Smooth muscle cell (in vitro differentiated cells): ENCODE results near the gene KRTAP5-3. TPM values are rescaled to one million over a fixed set of nuclear protein-coding genes. Genes with fewer than 3 reads are reported as not detected.
A peak's percentile ranks its signal among the peaks of the same experiment; 100 is the strongest.

ENCODE experiments used
- DNase-seq: peaks from one replicate; lab custom pipeline; 2025; ENCODE audit not compliant: unreplicated experiment; lab: John Stamatoyannopoulos, UW
- H2AFZ ChIP-seq: fragments of 200-600 bp; sonication (generic); 2 replicates; pipeline ENCODE4 v1.6.0; 2016; ENCODE audit warnings: antibody characterized with exemption, low read depth, mild to moderate bottlenecking
- H3F3A ChIP-seq: fragments of 200-600 bp; sonication (generic); 2 replicates; pipeline ENCODE4 v1.6.0; 2017; ENCODE audit warnings: antibody characterized with exemption, low read depth
- H3K27ac ChIP-seq: fragments of 200-600 bp; sonication (generic); 2 replicates; pipeline ENCODE4 v1.5.1; 2016; ENCODE audit warnings: low read depth, mild to moderate bottlenecking
- H3K27me3 ChIP-seq: fragments of 200-600 bp; sonication (generic); 2 replicates; pipeline ENCODE4 v1.6.1; 2016; ENCODE audit warnings: low read depth, mild to moderate bottlenecking
- H3K36me3 ChIP-seq: fragments of 200-600 bp; sonication (generic); 2 replicates; pipeline ENCODE4 v1.5.1; 2016; ENCODE audit warnings: low read depth
- H3K4me1 ChIP-seq: fragments of 200-600 bp; sonication (generic); 2 replicates; pipeline ENCODE4 v1.5.1; 2016; ENCODE audit warnings: low read depth
- H3K4me2 ChIP-seq: fragments of 200-600 bp; sonication (generic); 2 replicates; pipeline ENCODE4 v1.6.0; 2016; ENCODE audit warnings: mild to moderate bottlenecking
- H3K4me3 ChIP-seq: fragments of 200-600 bp; sonication (generic); 2 replicates; pipeline ENCODE4 v1.5.1; 2016; ENCODE audit warnings: mild to moderate bottlenecking
- H3K79me2 ChIP-seq: fragments of 200-600 bp; sonication (generic); 2 replicates; pipeline ENCODE4 v1.6.0; 2016; ENCODE audit warnings: low read depth, mild to moderate bottlenecking
- H3K9ac ChIP-seq: fragments of 200-600 bp; sonication (generic); 2 replicates; pipeline ENCODE4 v1.6.0; 2016; ENCODE audit warnings: low read depth
- H3K9me3 ChIP-seq: fragments of 200-600 bp; sonication (generic); replicated peaks from 2 replicates; pipeline ENCODE4 v1.5.1; 2016; ENCODE audit warnings: low read depth
- H4K20me1 ChIP-seq: fragments of 200-600 bp; sonication (generic); 2 replicates; pipeline ENCODE4 v1.6.0; 2016; ENCODE audit warnings: low read depth
- CTCF ChIP-seq: fragments of 200-600 bp; sonication (generic); IDR thresholded peaks from 2 replicates; pipeline ENCODE4 v1.5.1; 2017; ENCODE audit warnings: borderline replicate concordance, mild to moderate bottlenecking, antibody characterized with exemption; ENCODE audit not compliant: insufficient read depth, poor library complexity, severe bottlenecking
- WGBS: methylation state at CpG from one replicate; pipeline ENCODE4 v1.1.7; 2016; ENCODE audit warnings: low lambda C conversion rate; 5-methylcytosine and 5-hydroxymethylcytosine counted together
- polyA plus RNA-seq: library from polyadenylated mRNA; unstranded; fragments of >200 nt; fragmentation: Nextera tagmentation; extraction: Ambion mirVana; gene quantifications from 2 replicates; pipeline ENCODE4 v1.2.1, GENCODE V29; 2016
- total RNA-seq: library from RNA; depleted of rRNA; stranded (reverse); fragments of >200 nt; gene quantifications from 2 replicates; pipeline ENCODE4 v1.2.3, GENCODE V29; 2014

The KRTAP5-3 gene
- total and polyA plus RNA-seq, 2 experiments from 2014 or later, result not detected

GRCh38 chr11:1572197-1573076 is 35.8 kb downstream of the KRTAP5-3 start, which contains the start of gene DUSP8:
Gene DUSP8 (minus strand): TSS chr11:1572271. CDS start chr11:1565826, 6,445 bp downstream.
- 2% methylated on average over 56 of the region's 124 CpGs for WGBS
- Histone ChIP-seq H3K9me3 (no peaks in the 10 kb centered on the region), H3K9ac (peak within 1 kb of the TSS; percentile 97), H3K4me1 (no peaks in the 10 kb centered on the region), H3K36me3 (no peaks in the 10 kb centered on the region), H3K79me2 (peaks cover 6% of the 10 kb centered on the region), H2AFZ (peak within 1 kb of the TSS; percentile 75), H3K27ac (peak within 1 kb of the TSS; percentile 20), H3K4me2 (peak within 1 kb of the TSS; percentile 96), H3F3A (no peaks in the 10 kb centered on the region), H3K27me3 (peaks cover 29% of the 10 kb centered on the region), H3K4me3 (peak within 1 kb of the TSS; percentile 75), H4K20me1 (peaks cover 37% of the 10 kb centered on the region)
- TF ChIP-seq CTCF, result no peak
- DNase-seq, result peak; percentile 74

GRCh38 chr11:1571760-1572196 is 36.5 kb downstream of the KRTAP5-3 start:
- H3K4me2 ChIP-seq, result peak overlapping the region; percentile 81

GRCh38 chr11:1570896-1571759 is 37.1 kb downstream of the KRTAP5-3 start:
- no peaks in the 10 kb centered on the region for H3F3A ChIP-seq
- H3K27ac ChIP-seq, result no peak overlapping the region

More at GRCh38 chr11:1571760-1572196, 36.5 kb downstream of the KRTAP5-3 start:
- peaks cover 44% of the 10 kb centered on the region for H4K20me1 ChIP-seq
- no peak for DNase-seq
- peak overlapping the region; percentile 53 for H3K4me3 ChIP-seq
- peaks cover 6% of the 10 kb centered on the region for H3K79me2 ChIP-seq
- H2AFZ ChIP-seq, result no peak overlapping the region
- H3K27ac ChIP-seq, result no peak overlapping the region
- H3K36me3 ChIP-seq, result no peaks in the 10 kb centered on the region
- H3K27me3 ChIP-seq, result peaks cover 29% of the 10 kb centered on the region
- peak overlapping the region; percentile 87 for H3K9ac ChIP-seq
- no peaks in the 10 kb centered on the region for H3F3A ChIP-seq
- H3K9me3 ChIP-seq, result no peaks in the 10 kb centered on the region
- under 1% methylated on average over 34 of the region's 91 CpGs for WGBS
- H3K4me1 ChIP-seq, result no peaks in the 10 kb centered on the region
- no peak for TF ChIP-seq CTCF

More at GRCh38 chr11:1570896-1571759, 37.1 kb downstream of the KRTAP5-3 start:
- H3K36me3 ChIP-seq, result no peaks in the 10 kb centered on the region
- H3K4me1 ChIP-seq, result no peaks in the 10 kb centered on the region
- no peaks in the 10 kb centered on the region for H3K9me3 ChIP-seq
- peak overlapping the region; percentile 87 for H3K9ac ChIP-seq
- no peak for TF ChIP-seq CTCF
- peaks cover 29% of the 10 kb centered on the region for H3K27me3 ChIP-seq
- peak overlapping the region; percentile 53 for H3K4me3 ChIP-seq
- H2AFZ ChIP-seq, result no peak overlapping the region
- no peak for DNase-seq
- WGBS, result 8% methylated on average over 33 of the region's 58 CpGs
- peaks cover 6% of the 10 kb centered on the region for H3K79me2 ChIP-seq
- H3K4me2 ChIP-seq, result peak overlapping the region; percentile 81
- peaks cover 50% of the 10 kb centered on the region for H4K20me1 ChIP-seq
